NCI-H446 treated with DMSO at 0.1 percent for 48 hours (cell line): ENCODE measurements around the gene INO80E.

ENCODE experiments used
- DNase-seq: peaks from one replicate; lab custom pipeline; 2025; lab: John Stamatoyannopoulos, UW

The INO80E gene

GRCh38 chr16:29975811-29976511 is 20.1 kb upstream of the INO80E start:
- no peak for DNase-seq

GRCh38 chr16:29977063-29977825 is 18.8 kb upstream of the INO80E start:
- no peak for DNase-seq

- no peak for DNase-seq
Measured at GRCh38 chr16:29978081-29978480, 18.0 kb upstream of the INO80E start.

- DNase-seq: no peak
Measured at GRCh38 chr16:29978564-29979270, 17.3 kb upstream of the INO80E start.

GRCh38 chr16:29982560-29983419 is 13.3 kb upstream of the INO80E start:
- DNase-seq: no peak

- no peak for DNase-seq
Measured at GRCh38 chr16:29983420-29984136, 12.5 kb upstream of the INO80E start.

- no peak for DNase-seq
Measured at GRCh38 chr16:29984137-29984763, 11.8 kb upstream of the INO80E start.

GRCh38 chr16:29984764-29985147 is 11.3 kb upstream of the INO80E start:
- DNase-seq: no peak

GRCh38 chr16:29985271-29985811 is 10.7 kb upstream of the INO80E start:
- no peak for DNase-seq

GRCh38 chr16:29986231-29986630 is 9.8 kb upstream of the INO80E start:
- no peak for DNase-seq

GRCh38 chr16:29986931-29987330 is 9.1 kb upstream of the INO80E start:
- DNase-seq: no peak

GRCh38 chr16:29987371-29988085 is 8.5 kb upstream of the INO80E start:
- DNase-seq: no peak

GRCh38 chr16:29988346-29989075 is 7.5 kb upstream of the INO80E start:
- no peak for DNase-seq

GRCh38 chr16:29989111-29989858 is 6.8 kb upstream of the INO80E start:
- no peak for DNase-seq

GRCh38 chr16:29990034-29990433 is 6.0 kb upstream of the INO80E start:
- no peak for DNase-seq

- no peak for DNase-seq
Measured at GRCh38 chr16:29990883-29991570, 5.0 kb upstream of the INO80E start.

- DNase-seq: no peak
Measured at GRCh38 chr16:29991571-29991904, 4.5 kb upstream of the INO80E start.

- no peak for DNase-seq
Measured at GRCh38 chr16:29992344-29992967, 3.6 kb upstream of the INO80E start.
